HepG2 (cell line): ENCODE results near the gene SYNPO. TPM values are rescaled to one million over a fixed set of nuclear protein-coding genes. Genes with fewer than 3 reads are reported as not detected.

Experiments
- ARID2 ChIP-seq: sonication (generic); formaldehyde crosslinking; IDR thresholded peaks from 2 replicates; pipeline ENCODE4 v1.8.1; 2022; ENCODE audit warnings: mild to moderate bottlenecking, missing genetic modification reagents, borderline replicate concordance
- DPF2 ChIP-seq: sonication (generic); formaldehyde crosslinking; IDR thresholded peaks from 2 replicates; pipeline ENCODE4 v1.4.0; 2020; ENCODE audit warnings: mild to moderate bottlenecking, low read depth, missing genetic modification reagents, borderline replicate concordance
- FOSL2 ChIP-seq: sonication (generic); formaldehyde crosslinking; IDR thresholded peaks from 2 replicates; pipeline ENCODE4 v1.4.0; 2020; ENCODE audit warnings: missing genetic modification reagents
- HCFC1 ChIP-seq: fragments of 150-350 bp; IDR thresholded peaks from 2 replicates; pipeline ENCODE4 v1.6.1; 2014; ENCODE audit warnings: low read depth, low read length
- KLF15 ChIP-seq: sonication (generic); formaldehyde crosslinking; IDR thresholded peaks from 2 replicates; pipeline ENCODE4 v1.8.1; 2023; ENCODE audit warnings: borderline replicate concordance, mild to moderate bottlenecking, inconsistent platforms, missing genetic modification reagents, mixed read lengths
- MIXL1 ChIP-seq: IDR thresholded peaks from 2 replicates; pipeline ENCODE4 v1.6.1; 2016
- MTA1 ChIP-seq: sonication (generic); formaldehyde crosslinking; IDR thresholded peaks from 2 replicates; pipeline ENCODE4 v1.4.0; 2020; ENCODE audit warnings: missing genetic modification reagents, mild to moderate bottlenecking, borderline replicate concordance
- PBX3 ChIP-seq: sonication (generic); formaldehyde crosslinking; IDR thresholded peaks from 2 replicates; pipeline ENCODE4 v1.8.1; 2023; ENCODE audit warnings: missing genetic modification reagents, inconsistent platforms, borderline replicate concordance
- RARA ChIP-seq: IDR thresholded peaks from 2 replicates; pipeline ENCODE4 v1.6.1; 2016; ENCODE audit warnings: missing genetic modification reagents, missing compliant biosample characterization
- RELA ChIP-seq: sonication (generic); formaldehyde crosslinking; IDR thresholded peaks from 2 replicates; pipeline ENCODE4 v1.4.0; 2020; ENCODE audit warnings: missing genetic modification reagents
- SETDB1 ChIP-seq: sonication (generic); formaldehyde crosslinking; IDR thresholded peaks from 2 replicates; pipeline ENCODE4 v1.5.1; 2020; ENCODE audit warnings: missing genetic modification reagents, mild to moderate bottlenecking, borderline replicate concordance
- SIX4 ChIP-seq: sonication (generic); formaldehyde crosslinking; IDR thresholded peaks from 2 replicates; pipeline ENCODE4 v1.4.0; 2020; ENCODE audit warnings: missing genetic modification reagents
- SMAD1 ChIP-seq: sonication (generic); formaldehyde crosslinking; IDR thresholded peaks from 2 replicates; pipeline ENCODE4 v1.4.0; 2020; ENCODE audit warnings: missing genetic modification reagents, low read depth, mild to moderate bottlenecking, borderline replicate concordance
- SOX13 ChIP-seq, 3 experiments: fragments of 450-650 bp in 1 of 3; sonication (generic) in 1 of 3; formaldehyde crosslinking in 1 of 3; IDR thresholded peaks in 2 of 3; conservative IDR thresholded peaks in 1 of 3; 2 replicates each; pipeline versions ENCODE4 v1.5.0 to v1.6.1; 2016 to 2020; ENCODE audit warnings: antibody characterized with exemption in 1 of 3, mild to moderate bottlenecking in 1 of 3, missing compliant biosample characterization in 1 of 3, missing genetic modification reagents in 1 of 3, moderate library complexity in 1 of 3
- ZBTB8A ChIP-seq: sonication (generic); formaldehyde crosslinking; IDR thresholded peaks from 2 replicates; pipeline ENCODE4 v1.4.0; 2020; ENCODE audit warnings: mild to moderate bottlenecking, low read depth, missing genetic modification reagents, borderline replicate concordance
- ZFP90 ChIP-seq: sonication (generic); formaldehyde crosslinking; IDR thresholded peaks from 2 replicates; pipeline ENCODE4 v1.8.0; 2022; ENCODE audit warnings: missing genetic modification reagents, mild to moderate bottlenecking, inconsistent platforms, borderline replicate concordance
- ZNF577 ChIP-seq: sonication (generic); formaldehyde crosslinking; IDR thresholded peaks from 2 replicates; pipeline ENCODE4 v1.4.0; 2020; ENCODE audit warnings: mild to moderate bottlenecking, low read depth, missing genetic modification reagents, borderline replicate concordance
- ZNF644 ChIP-seq: IDR thresholded peaks from 2 replicates; pipeline ENCODE4 v1.6.1; 2016; ENCODE audit warnings: low read depth
- ZNF670 ChIP-seq: sonication (generic); formaldehyde crosslinking; IDR thresholded peaks from 2 replicates; pipeline ENCODE4 v1.8.0; 2022; ENCODE audit warnings: mild to moderate bottlenecking, missing genetic modification reagents, borderline replicate concordance
- polyA plus RNA-seq, 8 experiments: library from polyadenylated mRNA; depleted of rRNA in 3 of 8; stranded (reverse) in 7 of 8; unstranded in 1 of 8; fragments of >200 nt; fragmentation: Illumina TruSeq in 4 of 8; extraction: Trizol in 4 of 8; gene quantifications; 2 replicates each; pipeline versions ENCODE4 v1.2.1 to v1.2.3, GENCODE V29; 2011 to 2016; ENCODE audit warnings: low read depth in 4 of 8, missing spikeins in 1 of 8, mixed read lengths in 1 of 8; ENCODE audit not compliant: insufficient read depth in 1 of 8
- total RNA-seq, 5 experiments: library from RNA; depleted of rRNA; stranded (reverse); fragments of >200 nt; fragmentation: Illumina TruSeq; extraction: Trizol; gene quantifications; 2 replicates each; pipeline ENCODE4 v1.2.3, GENCODE V29; 2016; ENCODE audit warnings: low read depth in 1 of 5
- TF ChIP-seq, protein P1 (sequence below): sonication (generic); formaldehyde crosslinking; IDR thresholded peaks from 2 replicates; pipeline ENCODE4 v1.5.0; 2020; ENCODE audit warnings: missing genetic modification reagents
- TF ChIP-seq, protein P2 (sequence below): sonication (generic); formaldehyde crosslinking; IDR thresholded peaks from 2 replicates; pipeline ENCODE4 v1.5.0; 2020; ENCODE audit warnings: mild to moderate bottlenecking, missing genetic modification reagents, borderline replicate concordance

SYNPO gene
- total and polyA plus RNA-seq, 2 of the 13 experiments (the other 11 are each of a cell fraction or from before 2014, with no cell fraction given) = 0.09 to 0.30 TPM

DNA sequence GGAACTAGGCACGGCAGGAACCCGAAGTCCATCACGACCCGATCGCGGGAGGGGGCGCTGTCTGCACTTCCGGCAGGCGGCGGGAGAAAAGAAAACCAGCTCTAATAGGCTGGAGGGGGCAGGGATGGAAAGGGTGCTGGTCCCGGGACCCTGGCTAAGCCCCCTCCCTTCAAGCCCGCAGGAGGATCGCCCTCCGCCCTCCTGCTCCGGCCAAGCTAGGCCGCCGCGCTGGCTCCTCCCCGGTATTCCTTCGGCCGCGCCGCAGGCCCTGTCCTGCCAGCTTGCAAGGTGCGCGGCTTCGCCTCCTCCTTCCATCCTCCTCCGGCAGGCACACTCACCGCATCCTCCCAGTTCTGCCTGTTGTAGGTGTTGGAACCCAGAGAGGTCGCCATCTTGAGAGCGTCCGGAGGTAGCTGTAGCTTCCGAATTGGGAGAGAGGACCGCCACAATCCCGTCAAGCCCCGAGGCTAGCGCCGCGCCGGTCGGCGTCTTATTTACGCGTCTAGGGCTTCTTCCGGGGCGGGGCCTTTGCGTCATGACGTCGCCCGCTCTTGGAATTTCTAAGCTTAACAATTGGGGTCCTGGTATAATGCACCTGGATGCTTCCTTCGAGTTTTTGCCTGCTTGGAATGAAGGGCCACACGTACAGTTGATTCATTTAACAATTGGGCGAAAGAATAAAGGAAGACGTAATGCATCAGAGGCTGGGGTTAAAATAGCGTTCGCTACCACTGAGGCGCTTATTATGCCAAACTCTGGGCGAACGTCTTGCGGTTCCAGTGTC lies 60.3 kb downstream of the SYNPO start, which contains the start of gene RBM22 (continued):
- TF ChIP-seq HCFC1 = peak; percentile 30; the same call in 1 of the 2 replicates
- TF ChIP-seq RARA (CRISPR knock-in tag) = no peak
- TF ChIP-seq MTA1 (CRISPR knock-in tag) = peak; percentile 38; the same call in 1 of the 2 replicates
- TF ChIP-seq RELA (CRISPR knock-in tag) = no peak
- TF ChIP-seq MIXL1 (CRISPR knock-in tag) = peak; percentile 21; the same call in 1 of the 2 replicates
- no peak for TF ChIP-seq ZNF670 (CRISPR knock-in tag)
- TF ChIP-seq DPF2 (CRISPR knock-in tag) = no peak
- TF ChIP-seq PBX3 = no peak
- TF ChIP-seq, protein P1, sequence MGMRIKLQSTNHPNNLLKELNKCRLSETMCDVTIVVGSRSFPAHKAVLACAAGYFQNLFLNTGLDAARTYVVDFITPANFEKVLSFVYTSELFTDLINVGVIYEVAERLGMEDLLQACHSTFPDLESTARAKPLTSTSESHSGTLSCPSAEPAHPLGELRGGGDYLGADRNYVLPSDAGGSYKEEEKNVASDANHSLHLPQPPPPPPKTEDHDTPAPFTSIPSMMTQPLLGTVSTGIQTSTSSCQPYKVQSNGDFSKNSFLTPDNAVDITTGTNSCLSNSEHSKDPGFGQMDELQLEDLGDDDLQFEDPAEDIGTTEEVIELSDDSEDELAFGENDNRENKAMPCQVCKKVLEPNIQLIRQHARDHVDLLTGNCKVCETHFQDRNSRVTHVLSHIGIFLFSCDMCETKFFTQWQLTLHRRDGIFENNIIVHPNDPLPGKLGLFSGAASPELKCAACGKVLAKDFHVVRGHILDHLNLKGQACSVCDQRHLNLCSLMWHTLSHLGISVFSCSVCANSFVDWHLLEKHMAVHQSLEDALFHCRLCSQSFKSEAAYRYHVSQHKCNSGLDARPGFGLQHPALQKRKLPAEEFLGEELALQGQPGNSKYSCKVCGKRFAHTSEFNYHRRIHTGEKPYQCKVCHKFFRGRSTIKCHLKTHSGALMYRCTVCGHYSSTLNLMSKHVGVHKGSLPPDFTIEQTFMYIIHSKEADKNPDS (CRISPR knock-in tag) = no peak
- TF ChIP-seq ARID2 (CRISPR knock-in tag) = no peak
- 0 out of 2 replicates have a peak, but pooled peaks have one; percentile 82 for TF ChIP-seq SMAD1
- TF ChIP-seq SOX13 (IDR thresholded peaks at IDR 0.05) = no peak
- TF ChIP-seq SOX13 (CRISPR knock-in tag; conservative IDR thresholded peaks at IDR 0.05 in 1 of 2, IDR thresholded peaks at IDR 0.05 in 1 of 2) = peak in 1 of 2 experiments; percentile 18; a peak in 1 of 4 replicates
- no peak for TF ChIP-seq ZNF644 (CRISPR knock-in tag)
- TF ChIP-seq, protein P2, sequence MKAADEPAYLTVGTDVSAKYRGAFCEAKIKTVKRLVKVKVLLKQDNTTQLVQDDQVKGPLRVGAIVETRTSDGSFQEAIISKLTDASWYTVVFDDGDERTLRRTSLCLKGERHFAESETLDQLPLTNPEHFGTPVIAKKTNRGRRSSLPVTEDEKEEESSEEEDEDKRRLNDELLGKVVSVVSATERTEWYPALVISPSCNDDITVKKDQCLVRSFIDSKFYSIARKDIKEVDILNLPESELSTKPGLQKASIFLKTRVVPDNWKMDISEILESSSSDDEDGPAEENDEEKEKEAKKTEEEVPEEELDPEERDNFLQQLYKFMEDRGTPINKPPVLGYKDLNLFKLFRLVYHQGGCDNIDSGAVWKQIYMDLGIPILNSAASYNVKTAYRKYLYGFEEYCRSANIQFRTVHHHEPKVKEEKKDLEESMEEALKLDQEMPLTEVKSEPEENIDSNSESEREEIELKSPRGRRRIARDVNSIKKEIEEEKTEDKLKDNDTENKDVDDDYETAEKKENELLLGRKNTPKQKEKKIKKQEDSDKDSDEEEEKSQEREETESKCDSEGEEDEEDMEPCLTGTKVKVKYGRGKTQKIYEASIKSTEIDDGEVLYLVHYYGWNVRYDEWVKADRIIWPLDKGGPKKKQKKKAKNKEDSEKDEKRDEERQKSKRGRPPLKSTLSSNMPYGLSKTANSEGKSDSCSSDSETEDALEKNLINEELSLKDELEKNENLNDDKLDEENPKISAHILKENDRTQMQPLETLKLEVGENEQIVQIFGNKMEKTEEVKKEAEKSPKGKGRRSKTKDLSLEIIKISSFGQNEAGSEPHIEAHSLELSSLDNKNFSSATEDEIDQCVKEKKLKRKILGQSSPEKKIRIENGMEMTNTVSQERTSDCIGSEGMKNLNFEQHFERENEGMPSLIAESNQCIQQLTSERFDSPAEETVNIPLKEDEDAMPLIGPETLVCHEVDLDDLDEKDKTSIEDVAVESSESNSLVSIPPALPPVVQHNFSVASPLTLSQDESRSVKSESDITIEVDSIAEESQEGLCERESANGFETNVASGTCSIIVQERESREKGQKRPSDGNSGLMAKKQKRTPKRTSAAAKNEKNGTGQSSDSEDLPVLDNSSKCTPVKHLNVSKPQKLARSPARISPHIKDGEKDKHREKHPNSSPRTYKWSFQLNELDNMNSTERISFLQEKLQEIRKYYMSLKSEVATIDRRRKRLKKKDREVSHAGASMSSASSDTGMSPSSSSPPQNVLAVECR (CRISPR knock-in tag) = peak; percentile 82
- TF ChIP-seq ZFP90 (CRISPR knock-in tag) = peak; percentile 57; the same call in 1 of the 2 replicates
- TF ChIP-seq SETDB1 (CRISPR knock-in tag) = no peak
- no peak for TF ChIP-seq ZBTB8A (CRISPR knock-in tag)
- no peak; the same call in none of the 2 replicates for TF ChIP-seq FOSL2
- no peak for TF ChIP-seq SIX4
- TF ChIP-seq ZNF577 (CRISPR knock-in tag) = no peak
- peak; percentile 80; the same call in 1 of the 2 replicates for TF ChIP-seq KLF15 (CRISPR knock-in tag)
